GOT3 (cell line): ENCODE data around the gene FAM228B.
"Not testable (repeated sequence)": the region's sequence is repeated elsewhere in the genome, so short reads cannot be mapped to it uniquely, and the experiment has no call there.

Experiments
- DNase-seq: peaks from one replicate; lab custom pipeline; 2025; ENCODE audit warnings: mixed read lengths; lab: John Stamatoyannopoulos, UW

The FAM228B gene

GRCh38 chr2:24102677-24103076 is 20.6 kb upstream of the FAM228B start:
- DNase-seq = no peak

- no peak for DNase-seq
These were observed 19.1 kb upstream of the FAM228B start for GRCh38 chr2:24104110-24104650.

DNA sequence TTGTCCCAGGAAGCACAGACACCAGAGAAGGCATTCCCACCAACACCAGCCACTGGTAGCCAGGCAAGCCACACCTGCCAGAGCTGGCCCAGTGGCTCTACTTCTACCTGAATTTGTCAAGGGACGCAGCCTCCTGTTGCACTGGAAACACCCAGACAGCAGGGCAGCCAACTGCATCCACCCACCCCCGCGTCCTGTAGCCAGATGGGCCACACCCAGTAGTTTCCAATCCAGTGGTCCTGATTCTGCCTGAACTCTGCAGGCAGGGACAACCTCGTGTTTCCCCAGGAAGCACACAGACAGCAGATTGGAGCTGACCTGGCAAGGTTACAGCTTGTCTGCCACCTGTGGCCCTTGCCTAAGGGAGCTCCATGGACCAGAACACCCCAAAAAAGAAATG is 18.4 kb upstream of the FAM228B start:
- no peak for DNase-seq

- no peak for DNase-seq
These were observed 17.5 kb upstream of the FAM228B start for GRCh38 chr2:24105816-24106215.

DNA sequence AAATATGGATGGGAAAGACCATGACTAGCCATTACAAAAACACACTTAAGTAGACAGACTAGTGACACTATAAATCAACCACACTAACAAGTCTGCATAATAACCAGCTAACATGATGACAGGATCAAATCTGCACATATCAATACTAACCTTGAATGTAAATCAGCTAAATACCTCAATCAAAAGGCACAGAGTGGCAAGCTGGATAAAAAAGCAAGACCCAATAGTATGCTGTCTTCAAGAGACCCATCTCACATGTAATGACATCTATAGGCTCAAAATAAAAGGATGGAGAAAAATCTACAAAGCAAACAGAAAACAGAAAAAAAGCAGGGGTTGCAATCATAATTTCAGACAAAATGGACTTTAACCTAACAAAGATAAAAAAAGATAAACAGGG is 16.5 kb upstream of the FAM228B start:
- no peak for DNase-seq

DNA sequence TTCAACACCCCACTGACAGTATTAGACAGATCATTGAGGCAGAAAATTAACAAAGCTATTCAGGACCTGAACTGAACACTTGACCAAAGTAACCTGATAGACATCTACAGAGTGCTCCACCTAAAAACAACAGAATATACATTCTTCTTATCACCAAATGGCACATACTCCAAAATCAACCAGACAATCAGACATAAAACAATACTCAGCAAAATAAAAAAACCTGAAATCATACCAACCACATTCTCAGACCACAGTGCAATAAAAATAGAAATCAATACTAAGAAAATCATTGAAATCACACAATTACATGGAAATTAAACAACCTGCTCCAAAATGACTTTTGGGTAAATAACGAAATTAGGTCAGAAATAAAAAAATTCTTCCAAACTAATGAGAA is 15.9 kb upstream of the FAM228B start:
- no peak for DNase-seq

- not testable (repeated sequence) for DNase-seq
These were observed 13.8 kb upstream of the FAM228B start for GRCh38 chr2:24109431-24109830.

GRCh38 chr2:24110660-24111303 is 12.5 kb upstream of the FAM228B start:
- no peak for DNase-seq

DNA sequence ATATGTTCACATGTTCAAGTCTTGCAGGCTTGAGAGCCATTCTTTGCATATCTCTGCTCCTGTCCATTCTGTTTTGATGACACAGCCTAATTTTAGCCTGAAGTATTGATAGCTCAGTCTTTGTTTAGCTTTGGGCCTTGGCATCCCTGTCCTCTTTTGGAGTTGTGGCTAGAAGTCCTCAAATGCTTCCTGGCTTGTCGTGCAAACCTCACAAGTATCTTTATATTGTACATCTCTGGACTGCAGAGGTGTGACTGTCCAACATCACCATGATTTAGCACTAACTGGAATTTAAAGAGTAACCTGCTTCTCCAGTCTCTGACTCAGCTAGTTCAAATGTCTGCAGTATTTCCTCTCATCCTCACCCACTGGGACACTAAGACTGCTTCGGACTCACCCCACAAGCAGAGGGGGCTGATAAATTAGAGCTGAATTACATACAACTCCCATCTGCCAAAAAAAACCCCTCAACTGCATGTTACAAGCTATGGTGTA is 11.8 kb upstream of the FAM228B start:
- DNase-seq = no peak

DNA sequence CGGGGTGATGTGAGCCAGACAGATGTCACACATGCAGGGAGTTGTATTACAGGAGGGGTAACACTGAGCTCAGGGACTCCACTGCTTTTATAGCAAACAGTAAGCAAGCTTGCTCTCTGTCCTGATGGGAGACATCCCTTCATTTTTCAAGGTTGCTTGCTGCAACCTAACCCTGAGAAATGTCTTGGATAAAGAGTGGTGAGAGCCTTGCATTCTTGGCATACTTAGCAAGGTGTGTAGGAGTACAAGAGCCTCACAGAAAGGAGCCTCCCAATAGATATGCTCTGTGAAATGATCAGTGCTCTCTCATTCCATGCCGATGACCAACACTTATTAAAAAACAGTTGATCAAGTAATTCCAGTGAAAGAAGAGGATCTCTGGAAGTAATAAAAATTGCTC is 8.2 kb upstream of the FAM228B start:
- DNase-seq = no peak

DNA sequence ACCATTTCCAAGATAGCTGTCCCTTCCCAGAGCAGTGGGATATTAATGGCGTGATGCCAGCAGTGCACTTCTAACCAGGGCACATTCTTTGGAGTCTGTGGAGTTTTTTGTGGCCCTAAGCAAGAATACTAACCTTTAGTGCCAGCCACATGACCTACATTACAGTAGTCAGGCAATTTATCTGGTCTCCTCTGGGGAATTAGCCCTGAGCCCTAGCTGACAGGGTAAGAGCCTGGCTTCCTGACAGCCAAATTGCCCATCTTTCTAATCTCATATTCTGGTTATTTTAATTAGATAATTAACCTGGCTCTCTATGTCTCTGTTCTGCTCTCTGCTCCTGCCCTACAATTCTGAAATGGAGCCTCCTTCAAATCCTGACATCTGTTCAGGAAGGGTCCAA is 5.4 kb upstream of the FAM228B start:
- DNase-seq = no peak

GRCh38 chr2:24121066-24121465 is 2.2 kb upstream of the FAM228B start:
- no peak for DNase-seq

- no peak for DNase-seq
These were observed 1.8 kb upstream of the FAM228B start for GRCh38 chr2:24121469-24121868.

DNA sequence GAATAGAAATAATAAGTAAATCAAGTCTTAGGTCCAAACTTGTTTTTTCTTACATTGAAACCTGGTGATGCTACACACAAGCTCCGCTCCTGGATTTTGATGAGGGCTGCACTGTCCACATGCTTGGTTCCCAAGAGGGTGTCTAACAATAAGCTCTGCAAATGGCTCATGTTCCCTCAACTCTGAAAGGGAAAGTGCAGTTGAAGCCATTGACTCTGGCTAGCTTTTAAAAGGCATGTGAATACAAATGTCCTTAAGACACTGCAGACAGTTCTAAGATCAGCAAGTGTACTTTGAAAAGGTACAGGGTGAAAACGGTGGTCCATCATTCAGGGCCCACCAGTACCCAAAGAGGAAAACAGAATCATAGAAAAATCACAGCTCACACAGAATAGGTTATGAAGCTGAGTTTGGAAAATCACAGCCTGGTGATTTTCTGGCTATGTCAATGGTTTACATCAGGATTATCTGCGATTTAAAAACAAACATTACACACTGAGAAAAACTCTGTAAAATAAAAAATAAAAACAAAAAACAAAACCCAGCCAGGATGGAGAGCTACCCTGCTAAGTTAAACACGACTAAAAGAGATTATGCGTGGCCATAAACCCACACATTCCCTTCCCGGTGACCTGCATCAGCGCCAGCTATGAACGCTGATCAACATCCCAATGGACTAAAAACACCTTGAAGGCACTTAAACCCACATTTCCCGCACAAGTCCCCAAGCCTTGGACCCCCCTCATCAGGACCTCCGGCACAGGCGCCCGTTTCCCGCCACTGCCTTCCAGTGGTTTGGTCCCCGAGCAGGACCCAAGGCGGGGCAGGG is 689 bp upstream of the FAM228B start:
- no peak for DNase-seq

DNA sequence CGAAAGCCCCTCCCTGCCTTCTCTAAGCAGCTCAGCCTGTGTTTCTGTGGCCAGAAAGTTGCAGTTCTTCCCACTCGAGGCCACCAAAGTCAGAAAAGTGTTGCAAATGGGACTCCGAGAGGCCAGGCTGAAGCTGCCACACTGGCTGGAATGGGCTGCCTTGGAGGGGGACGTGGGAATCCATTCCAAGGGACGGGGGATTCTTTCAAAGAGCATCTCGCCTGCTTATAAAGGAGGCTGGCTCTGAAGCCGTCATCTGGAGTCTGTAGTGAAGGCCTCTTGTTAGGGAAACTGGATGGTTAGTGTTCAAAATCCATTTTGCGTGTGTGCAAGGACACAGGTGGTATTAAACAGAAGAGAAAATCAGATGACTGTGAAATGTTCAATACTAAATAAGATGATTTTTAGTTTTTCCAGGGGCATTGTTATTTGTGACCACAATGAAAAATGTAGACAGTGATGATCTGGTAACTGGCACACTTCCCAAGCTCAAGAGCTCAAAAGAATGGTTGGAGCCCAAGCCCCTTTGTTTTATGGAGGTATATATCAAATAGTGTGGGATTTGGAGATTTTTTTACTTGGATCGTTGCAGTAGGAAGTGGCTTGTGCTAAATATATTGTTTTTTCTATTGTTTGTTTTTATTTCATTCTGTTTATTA is 782 bp downstream of the FAM228B start:
- no peak for DNase-seq

GRCh38 chr2:24125956-24126355 is 2.7 kb downstream of the FAM228B start:
- no peak for DNase-seq

DNA sequence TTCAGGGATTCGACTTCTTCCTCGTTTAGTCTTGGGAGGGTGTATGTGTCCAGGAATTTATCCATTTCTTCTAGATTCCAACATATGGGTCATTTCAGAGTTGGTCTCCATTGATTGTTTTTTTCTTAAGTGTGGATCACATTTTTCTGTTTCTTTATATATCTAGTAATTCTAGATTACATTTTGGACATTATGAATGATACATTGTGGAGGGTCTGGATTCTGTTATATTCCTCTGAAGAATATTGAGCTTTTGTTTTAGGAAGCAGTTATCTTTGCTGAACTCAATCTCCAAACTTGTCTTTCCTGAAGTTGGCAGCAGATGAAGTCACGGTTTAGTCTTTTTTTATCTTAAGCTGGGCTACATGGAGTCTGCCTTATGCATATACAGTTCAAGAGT is 9.3 kb downstream of the FAM228B start:
- DNase-seq = no peak

DNA sequence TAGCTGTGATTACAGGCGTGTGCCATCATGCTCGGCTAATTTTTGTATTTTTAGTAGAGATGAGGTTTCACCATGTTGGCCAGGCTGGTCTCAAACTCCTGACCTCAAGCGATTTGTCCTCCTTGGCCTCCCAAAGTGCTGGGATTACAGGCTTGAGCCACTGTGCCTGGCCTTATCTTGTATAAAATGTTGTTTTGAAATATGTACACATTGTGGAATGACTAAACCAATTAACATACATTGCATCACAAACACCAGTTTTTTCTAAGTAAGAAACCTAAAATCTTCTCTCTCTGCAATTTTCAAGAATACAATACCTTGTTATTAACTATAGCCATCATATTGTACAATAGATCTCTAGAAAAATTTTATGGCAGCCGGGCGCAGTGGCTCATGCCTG is 17.0 kb downstream of the FAM228B start:
- not testable (repeated sequence) for DNase-seq

GRCh38 chr2:24147364-24147763 is 24.1 kb downstream of the FAM228B start:
- no peak for DNase-seq

DNA sequence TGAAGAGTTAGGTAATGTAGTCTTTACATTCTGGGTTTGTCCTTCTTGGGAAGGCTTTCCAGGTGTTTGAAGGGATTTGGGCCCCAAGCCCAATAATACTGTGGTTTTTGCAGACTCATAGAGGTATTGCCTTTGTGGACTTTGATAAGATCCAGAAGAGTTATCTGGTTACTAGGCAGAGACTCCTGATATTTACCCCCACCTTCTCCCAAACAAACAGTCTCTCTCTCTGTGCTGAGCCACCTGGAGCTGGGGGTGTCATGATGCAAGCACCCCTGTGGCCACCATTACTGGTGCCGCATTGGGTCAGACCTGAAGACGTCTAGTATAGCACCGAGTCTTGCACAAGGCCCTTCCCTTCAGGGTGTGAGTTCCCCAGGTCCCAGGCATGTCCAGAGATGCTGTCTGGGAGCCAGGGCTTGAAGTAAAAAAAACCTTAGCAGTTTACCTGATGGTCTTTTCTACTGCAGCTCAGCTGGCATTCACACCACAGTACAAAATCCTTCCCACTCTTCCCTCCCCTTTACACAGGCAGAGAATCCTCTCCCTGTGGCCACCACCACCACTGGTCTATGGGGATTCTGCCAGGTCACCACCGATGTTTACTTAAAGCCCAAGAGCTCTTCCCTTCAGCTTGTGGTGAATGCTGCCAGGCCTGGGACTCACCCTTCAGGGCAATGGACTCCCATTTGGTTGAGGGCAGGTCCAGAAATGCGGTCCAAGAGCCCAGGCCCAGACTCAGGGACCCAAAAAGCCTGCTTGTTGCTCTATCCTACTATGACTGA is 29.3 kb downstream of the FAM228B start:
- DNase-seq = no peak

DNA sequence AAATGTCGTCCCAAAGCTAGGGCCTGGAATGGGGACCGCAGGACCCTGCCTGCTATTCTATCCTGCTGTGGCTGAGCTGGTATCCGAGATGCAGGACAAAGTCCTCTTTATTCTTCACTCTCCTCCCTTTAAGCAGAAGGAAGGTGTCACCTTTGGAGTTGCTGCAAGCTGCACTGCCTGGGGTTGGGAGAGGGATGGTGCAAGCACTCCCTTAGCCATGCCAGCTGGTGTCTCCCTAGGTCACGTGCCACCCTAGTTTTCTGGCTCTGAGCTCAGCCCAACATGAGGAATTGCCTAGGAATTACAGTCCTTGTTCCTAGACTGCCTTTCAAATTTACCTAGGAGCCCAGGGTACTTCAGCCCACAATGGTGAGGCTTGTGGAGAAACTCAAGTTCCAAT is 30.2 kb downstream of the FAM228B start:
- no peak for DNase-seq

- no peak for DNase-seq
These were observed 34.9 kb downstream of the FAM228B start for GRCh38 chr2:24158131-24158530.
